ENCODE data around the gene CD80.

The CD80 gene

GRCh38 chr3:119585208-119585607 lies 25.8 kb upstream of the CD80 start:
- no peak for DNase-seq (ENCODE audit: low read depth)
- TF ChIP-seq, protein P1, sequence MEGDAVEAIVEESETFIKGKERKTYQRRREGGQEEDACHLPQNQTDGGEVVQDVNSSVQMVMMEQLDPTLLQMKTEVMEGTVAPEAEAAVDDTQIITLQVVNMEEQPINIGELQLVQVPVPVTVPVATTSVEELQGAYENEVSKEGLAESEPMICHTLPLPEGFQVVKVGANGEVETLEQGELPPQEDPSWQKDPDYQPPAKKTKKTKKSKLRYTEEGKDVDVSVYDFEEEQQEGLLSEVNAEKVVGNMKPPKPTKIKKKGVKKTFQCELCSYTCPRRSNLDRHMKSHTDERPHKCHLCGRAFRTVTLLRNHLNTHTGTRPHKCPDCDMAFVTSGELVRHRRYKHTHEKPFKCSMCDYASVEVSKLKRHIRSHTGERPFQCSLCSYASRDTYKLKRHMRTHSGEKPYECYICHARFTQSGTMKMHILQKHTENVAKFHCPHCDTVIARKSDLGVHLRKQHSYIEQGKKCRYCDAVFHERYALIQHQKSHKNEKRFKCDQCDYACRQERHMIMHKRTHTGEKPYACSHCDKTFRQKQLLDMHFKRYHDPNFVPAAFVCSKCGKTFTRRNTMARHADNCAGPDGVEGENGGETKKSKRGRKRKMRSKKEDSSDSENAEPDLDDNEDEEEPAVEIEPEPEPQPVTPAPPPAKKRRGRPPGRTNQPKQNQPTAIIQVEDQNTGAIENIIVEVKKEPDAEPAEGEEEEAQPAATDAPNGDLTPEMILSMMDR (IDR thresholded peaks at IDR 0.05; ENCODE audit: insufficient read depth, low read depth, low read length, missing control alignments): no peak
- no peak overlapping the region for H3K4me3 ChIP-seq (ENCODE audit: low read depth, low read length)

- peak overlapping the region; percentile 33 for H3K4me3 ChIP-seq (ENCODE audit: low read depth, low read length)
- DNase-seq (ENCODE audit: low read depth): peak; percentile 79
- TF ChIP-seq, protein P1 (IDR thresholded peaks at IDR 0.05; ENCODE audit: insufficient read depth, low read depth, low read length, missing control alignments): no peak
Observed at GRCh38 chr3:119582178-119582577, 22.8 kb upstream of the CD80 start.

DNA sequence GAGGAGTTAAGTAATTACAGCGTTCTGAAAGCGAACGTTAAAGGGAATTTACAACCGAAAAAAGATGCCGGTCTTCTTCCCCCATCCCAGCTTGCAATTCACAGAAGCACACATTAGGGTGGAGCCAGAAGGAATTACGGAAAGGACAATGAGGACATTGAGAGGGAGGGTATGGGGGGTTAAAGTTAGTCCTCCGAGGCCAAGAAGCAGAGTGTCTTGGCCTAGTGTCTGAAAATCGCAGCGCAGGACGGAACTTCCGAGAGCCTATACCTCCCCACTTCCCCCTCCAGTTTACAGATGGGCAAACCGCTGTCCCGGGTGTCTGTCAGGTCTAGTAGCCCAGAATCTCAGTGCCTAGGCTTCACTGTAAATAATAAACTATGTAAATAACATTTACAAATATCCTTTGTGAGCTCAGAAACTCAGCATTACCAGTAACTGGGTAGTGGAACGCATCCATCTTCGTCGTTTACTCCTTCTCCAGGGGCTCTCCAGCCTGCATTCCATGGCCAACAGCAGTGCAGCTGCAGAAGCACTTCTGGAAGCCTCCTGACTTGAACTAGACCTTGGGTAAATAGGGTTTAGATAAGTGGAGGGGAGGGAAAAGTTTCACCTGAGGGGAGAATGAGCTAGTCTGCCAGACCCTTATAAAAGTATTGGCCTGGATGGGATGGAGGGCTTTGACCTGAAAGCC lies 20.8 kb upstream of the CD80 start:
- peak overlapping the region; percentile 59 for H3K4me3 ChIP-seq (ENCODE audit: low read depth, low read length)
- TF ChIP-seq, protein P1 (IDR thresholded peaks at IDR 0.05; ENCODE audit: insufficient read depth, low read depth, low read length, missing control alignments): no peak
- DNase-seq (ENCODE audit: low read depth): peak; percentile 88

- peak; percentile 91 for DNase-seq (ENCODE audit: low read depth)
- TF ChIP-seq, protein P1 (IDR thresholded peaks at IDR 0.05; ENCODE audit: insufficient read depth, low read depth, low read length, missing control alignments): no peak
- H3K4me3 ChIP-seq (ENCODE audit: low read depth, low read length): peak within 1 kb of the TSS; percentile 59
Observed at GRCh38 chr3:119579366-119580066, 20.1 kb upstream of the CD80 start, which contains the start of gene ADPRH. Gene ADPRH, plus strand, starts transcription at chr3:119579492. Its CDS starts 2,678 bp downstream, at chr3:119582170.

GRCh38 chr3:119575507-119575906 lies 16.1 kb upstream of the CD80 start:
- TF ChIP-seq, protein P1 (IDR thresholded peaks at IDR 0.05; ENCODE audit: insufficient read depth, low read depth, low read length, missing control alignments): no peak
- H3K4me3 ChIP-seq (ENCODE audit: low read depth, low read length): no peak overlapping the region
- no peak for DNase-seq (ENCODE audit: low read depth)

DNA sequence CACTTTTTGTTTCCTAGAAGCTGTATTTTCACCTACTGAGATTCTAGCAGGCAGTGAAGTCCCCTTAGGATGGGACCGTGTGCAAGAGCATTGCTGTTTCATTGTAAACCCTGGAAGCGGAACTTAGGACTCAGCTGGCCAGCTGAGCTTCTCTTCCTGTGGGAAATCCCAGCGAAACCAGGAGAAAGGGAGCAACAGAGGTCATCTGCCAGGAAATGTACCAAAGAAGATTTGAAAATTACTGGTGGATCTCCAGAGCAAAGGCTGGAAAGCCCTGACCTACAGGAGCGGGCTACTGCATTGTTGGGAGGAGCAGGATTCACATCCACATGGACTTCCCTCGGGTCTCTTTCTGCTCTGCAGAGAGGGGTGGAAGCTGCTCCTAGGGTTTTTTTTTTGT lies 12.3 kb upstream of the CD80 start:
- H3K4me3 ChIP-seq (ENCODE audit: low read depth, low read length): no peak overlapping the region
- TF ChIP-seq, protein P1 (IDR thresholded peaks at IDR 0.05; ENCODE audit: insufficient read depth, low read depth, low read length, missing control alignments): no peak
- DNase-seq (ENCODE audit: low read depth): no peak
